BJ (cell line): ENCODE results near the gene ACAT2. TPM values are rescaled to one million over a fixed set of nuclear protein-coding genes. Genes with fewer than 3 reads are reported as not detected.
A peak's percentile ranks its signal among the peaks of the same experiment; 100 is the strongest.
"Not testable (repeated sequence)": the region's sequence is repeated elsewhere in the genome, so short reads cannot be mapped to it uniquely, and the experiment has no call there.

Experiments
- CTCF ChIA-PET: fragments of 350-600 bp; formaldehyde crosslinking; extraction: SDS; loops from one replicate; lab custom pipeline; 2021; ENCODE audit warnings: antibody characterized with exemption, inconsistent platforms; lab: Yijun Ruan, JAX
- POLR2A ChIA-PET: fragments of 300-600 bp; sonication (Branson Sonifier 250); formaldehyde crosslinking; extraction: SDS; loops from one replicate; lab custom pipeline; 2021; ENCODE audit warnings: antibody characterized with exemption; lab: Charles Lee
- DNase-seq: peaks from one replicate; pipeline ENCODE4 v3.0.0-alpha.2; 2011; ENCODE audit warnings: low read depth
- H3K27me3 ChIP-seq: 2 replicates; pipeline ENCODE4 v1.6.0; 2011; ENCODE audit warnings: low read length; ENCODE audit not compliant: control insufficient read depth, insufficient read depth
- H3K36me3 ChIP-seq: 2 replicates; pipeline ENCODE4 v1.5.1; 2011; ENCODE audit warnings: low read length; ENCODE audit not compliant: control insufficient read depth, insufficient read depth
- H3K4me3 ChIP-seq: 2 replicates; pipeline ENCODE4 v1.5.1; 2011; ENCODE audit warnings: low read depth, mild to moderate bottlenecking, control low read depth, low read length
- CTCF ChIP-seq: IDR thresholded peaks from 2 replicates; pipeline ENCODE4 v1.5.1; 2011; ENCODE audit warnings: low read depth, mild to moderate bottlenecking, control low read depth, inconsistent platforms, low read length, moderate library complexity; ENCODE audit not compliant: insufficient read depth
- polyA minus RNA-seq: library from RNA; depleted of rRNA, polyadenylated mRNA; stranded (reverse); fragments of >200 nt; gene quantifications from 2 replicates; pipeline ENCODE4 v1.2.3, GENCODE V29; 2011; rRNA and poly(A)+ RNA removed
- polyA plus RNA-seq: library from polyadenylated mRNA; depleted of rRNA; stranded (reverse); fragments of >200 nt; gene quantifications from 2 replicates; pipeline ENCODE4 v1.2.3, GENCODE V29; 2011; rRNA removed

The ACAT2 gene
- 12.5 and 16.0 TPM in 2 replicates for polyA plus RNA-seq
- polyA minus RNA-seq = 6.0 and 6.2 TPM in 2 replicates

DNA sequence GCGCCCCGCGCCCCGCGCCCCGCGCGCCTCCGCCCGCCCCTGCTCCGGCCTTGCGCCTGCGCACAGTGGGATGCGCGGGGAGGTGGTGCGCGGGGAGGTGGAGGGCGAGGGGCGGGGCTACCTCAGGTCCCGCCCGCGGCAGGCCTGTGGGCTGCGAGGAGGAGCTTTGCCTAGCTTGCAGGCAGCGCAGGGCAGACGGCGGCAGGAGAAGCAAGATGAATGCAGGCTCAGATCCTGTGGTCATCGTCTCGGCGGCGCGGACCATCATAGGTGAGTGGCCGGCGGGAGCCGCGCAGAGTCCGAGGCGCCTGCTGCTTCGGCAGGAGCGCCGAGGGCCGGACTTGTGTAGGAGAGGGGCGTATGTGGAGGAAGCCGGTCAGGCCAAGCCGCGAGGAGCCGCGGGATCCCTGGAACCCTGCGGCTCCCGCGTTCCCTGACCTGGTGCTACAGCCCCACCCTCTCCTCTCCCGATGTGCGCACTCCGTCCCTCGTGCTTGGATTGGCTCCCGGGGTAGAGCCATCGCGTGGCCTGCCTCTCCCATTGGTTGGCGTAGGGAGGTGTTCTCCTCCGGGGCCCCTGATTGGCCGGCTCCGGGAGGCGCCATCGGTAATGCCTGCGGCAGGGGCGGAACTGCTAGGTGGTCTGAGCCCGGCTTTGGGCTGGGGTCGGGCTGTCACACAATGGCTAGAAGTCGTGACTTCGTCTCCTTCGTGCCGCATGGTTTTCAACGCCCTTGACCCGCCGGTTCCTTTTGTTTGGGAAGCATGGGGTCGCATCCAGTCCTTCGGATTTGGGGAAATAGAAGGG, at the start of gene ACAT2:
TSS of gene ACAT2 (plus strand) at position 173 of the 808 bp plus-strand sequence. CDS start at position 216, 43 bp downstream.
- ChIA-PET CTCF (interaction anchor here (1.5 kb wide), 1 partner anchor 42 kb away, joined by 6 read pairs; no protein-coding TSS in a partner anchor), POLR2A (interaction anchor here (0.5 kb wide), 2 partner anchors 26 to 922 kb away, joined by 3 to 4 read pairs; no protein-coding TSS in a partner anchor)
- DNase-seq = peak; percentile 55
- peaks cover 2% of the 10 kb centered on the region for H3K36me3 ChIP-seq
- TF ChIP-seq CTCF = no peak
- peak within 1 kb of the TSS; percentile 86 for H3K4me3 ChIP-seq
- H3K27me3 ChIP-seq = no peaks in the 10 kb centered on the region

GRCh38 chr6:159712389-159712788, 49.5 kb upstream of the ACAT2 start:
- POLR2A ChIA-PET, H3K4me3 ChIP-seq, H3K27me3 ChIP-seq, H3K36me3 ChIP-seq, DNase-seq: not testable (repeated sequence)
- CTCF ChIA-PET = interaction anchor here (0.7 to 1.6 kb wide), 2 partner anchors 20 to 548 kb away, joined by 3 to 5 read pairs; no protein-coding TSS in a partner anchor

DNA sequence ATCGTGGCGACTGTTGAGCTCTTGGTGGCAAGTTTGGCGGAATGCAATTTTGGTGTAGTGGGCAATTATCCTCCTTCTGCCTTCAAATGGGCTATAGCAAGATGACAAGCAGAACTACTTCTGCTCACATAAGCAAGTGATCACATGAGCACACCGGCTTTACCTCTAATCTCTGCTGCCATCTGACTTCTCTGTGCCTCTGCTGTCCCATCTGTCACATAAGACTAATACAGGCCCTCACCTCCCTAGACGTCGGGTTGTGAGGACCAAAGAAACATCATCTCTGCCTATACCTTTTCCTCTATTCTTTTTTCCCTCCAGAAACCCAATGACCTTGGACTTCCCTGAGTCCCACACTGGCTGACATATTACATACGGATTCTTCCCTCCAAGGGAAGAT, 47.9 kb upstream of the ACAT2 start:
- no peak for TF ChIP-seq CTCF
- no peak overlapping the region for H3K4me3 ChIP-seq
- POLR2A ChIA-PET = interaction anchor here (0.6 kb wide), 1 partner anchor 79 kb away, joined by 8 read pairs; no protein-coding TSS in a partner anchor
- no peaks in the 10 kb centered on the region for H3K27me3 ChIP-seq
- no peaks in the 10 kb centered on the region for H3K36me3 ChIP-seq
- DNase-seq = no peak
- CTCF ChIA-PET = interaction anchor here (1.6 kb wide), 1 partner anchor 22 kb away, joined by 5 read pairs; no protein-coding TSS in a partner anchor

GRCh38 chr6:159714404-159714803, 47.4 kb upstream of the ACAT2 start:
- no peaks in the 10 kb centered on the region for H3K27me3 ChIP-seq
- no peaks in the 10 kb centered on the region for H3K36me3 ChIP-seq
- ChIA-PET CTCF (interaction anchor here (1.5 kb wide), 1 partner anchor 13 kb away, joined by 3 read pairs; no protein-coding TSS in a partner anchor), POLR2A (interaction anchor here (0.6 kb wide), 1 partner anchor 78 kb away, joined by 8 read pairs; no protein-coding TSS in a partner anchor)
- no peak for TF ChIP-seq CTCF
- no peak overlapping the region for H3K4me3 ChIP-seq
- DNase-seq = no peak

GRCh38 chr6:159715166-159715565, 46.7 kb upstream of the ACAT2 start:
- CTCF ChIA-PET = interaction anchor here (1.5 kb wide), 1 partner anchor 14 kb away, joined by 3 read pairs; no protein-coding TSS in a partner anchor
- Histone ChIP-seq H3K27me3 (no peaks in the 10 kb centered on the region), H3K4me3 (no peak overlapping the region), H3K36me3 (no peaks in the 10 kb centered on the region)
- no peak for TF ChIP-seq CTCF
- POLR2A ChIA-PET = no interaction called here
- DNase-seq = no peak
